DOHH2 (cell line): ENCODE measurements around the gene RUNX2.

Experiments used
- EZH2phosphoT487 ChIP-seq: fragments of 200-600 bp; sonication (generic); IDR thresholded peaks from 2 replicates; pipeline ENCODE4 v1.6.1; 2017; ENCODE audit warnings: borderline replicate concordance, mild to moderate bottlenecking, antibody characterized with exemption, low read length, moderate library complexity, mixed read lengths
- TF ChIP-seq, protein P1 (sequence below): fragments of 200-600 bp; sonication (generic); IDR thresholded peaks from one replicate; pipeline ENCODE4 v1.5.1; 2014; ENCODE audit warnings: antibody characterized with exemption, mild to moderate bottlenecking, low read depth, low read length; ENCODE audit not compliant: poor library complexity, severe bottlenecking

DNA sequence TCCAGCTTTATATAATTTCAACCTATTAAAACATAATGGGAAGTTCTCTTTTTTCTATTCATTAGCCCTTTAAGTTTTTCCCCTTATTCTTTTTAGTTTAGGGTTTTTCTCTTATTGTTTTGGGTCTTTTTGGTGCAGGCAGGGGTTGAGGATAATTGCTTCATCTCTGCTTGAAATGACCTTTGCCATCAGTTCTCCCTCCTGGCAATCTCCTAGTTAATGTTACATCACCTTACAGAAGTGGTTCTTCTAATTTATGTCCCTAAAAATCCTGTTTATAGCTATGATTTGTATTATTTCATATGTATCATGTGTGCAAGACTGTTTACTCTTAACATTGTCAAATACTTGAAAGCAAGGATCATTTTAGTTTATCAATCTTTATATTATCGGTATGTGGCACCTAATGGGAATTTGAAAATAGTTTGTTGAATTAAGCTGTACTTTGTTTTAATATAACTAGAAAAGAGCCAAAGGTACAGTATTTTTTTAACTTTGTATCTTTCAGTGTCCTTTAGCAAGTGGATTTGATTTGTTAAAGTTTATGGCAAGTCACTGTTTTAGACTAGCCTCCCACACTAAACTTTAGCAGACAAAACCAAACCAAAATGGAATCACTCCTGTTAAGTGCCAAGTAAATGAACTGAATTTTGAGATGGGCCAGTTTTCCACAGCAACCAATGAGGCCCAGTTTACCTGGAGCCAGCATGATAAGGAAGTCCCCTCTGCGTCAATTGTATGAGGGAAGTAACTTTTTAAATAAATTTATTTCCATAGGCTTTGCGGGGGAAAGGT lies 26.6 kb upstream of the RUNX2 start:
- TF ChIP-seq, protein P1, sequence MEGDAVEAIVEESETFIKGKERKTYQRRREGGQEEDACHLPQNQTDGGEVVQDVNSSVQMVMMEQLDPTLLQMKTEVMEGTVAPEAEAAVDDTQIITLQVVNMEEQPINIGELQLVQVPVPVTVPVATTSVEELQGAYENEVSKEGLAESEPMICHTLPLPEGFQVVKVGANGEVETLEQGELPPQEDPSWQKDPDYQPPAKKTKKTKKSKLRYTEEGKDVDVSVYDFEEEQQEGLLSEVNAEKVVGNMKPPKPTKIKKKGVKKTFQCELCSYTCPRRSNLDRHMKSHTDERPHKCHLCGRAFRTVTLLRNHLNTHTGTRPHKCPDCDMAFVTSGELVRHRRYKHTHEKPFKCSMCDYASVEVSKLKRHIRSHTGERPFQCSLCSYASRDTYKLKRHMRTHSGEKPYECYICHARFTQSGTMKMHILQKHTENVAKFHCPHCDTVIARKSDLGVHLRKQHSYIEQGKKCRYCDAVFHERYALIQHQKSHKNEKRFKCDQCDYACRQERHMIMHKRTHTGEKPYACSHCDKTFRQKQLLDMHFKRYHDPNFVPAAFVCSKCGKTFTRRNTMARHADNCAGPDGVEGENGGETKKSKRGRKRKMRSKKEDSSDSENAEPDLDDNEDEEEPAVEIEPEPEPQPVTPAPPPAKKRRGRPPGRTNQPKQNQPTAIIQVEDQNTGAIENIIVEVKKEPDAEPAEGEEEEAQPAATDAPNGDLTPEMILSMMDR: no peak
- no peak for TF ChIP-seq EZH2phosphoT487
